ENCODE results near the gene SPSB3. TPM values are rescaled to one million over a fixed set of nuclear protein-coding genes. Genes with fewer than 3 reads are reported as not detected.
A peak's percentile ranks its signal among the peaks of the same experiment; 100 is the strongest.

SPSB3 gene
- total and polyA plus RNA-seq, 4 donors: 27.7 to 60.5 (median 37.8) TPM

- peak overlapping the region; percentile 78 to 82 for H3K9ac ChIP-seq (ENCODE audit: low read depth in 1 of 2, low read length in 2 of 2)
- DNase-seq (ENCODE audit: low spot score): peak; percentile 35
- no peaks in the 10 kb centered on the region for H3K27me3 ChIP-seq (ENCODE audit: control insufficient read depth in 4 of 4, insufficient read depth in 4 of 4, low read length in 3 of 4)
- no peaks in the 10 kb centered on the region for H3K9me3 ChIP-seq (ENCODE audit: control insufficient read depth in 4 of 4, low read length in 3 of 4)
- WGBS: 24% methylated on average over 11 of the region's 11 CpGs
- H3K27ac ChIP-seq (ENCODE audit: low read depth in 1 of 2, low read length in 2 of 2): peak overlapping the region; percentile 33 to 70
- peaks cover 10 to 77% (median 60%) of the 10 kb centered on the region in 4 donors for H3K4me1 ChIP-seq (ENCODE audit: control insufficient read depth in 4 of 4, insufficient read depth in 4 of 4, low read length in 3 of 4)
- H3K36me3 ChIP-seq (ENCODE audit: control insufficient read depth in 4 of 4, insufficient read depth in 3 of 4, low read depth in 1 of 4, low read length in 3 of 4): no peaks in the 10 kb centered on the region
- H3K4me3 ChIP-seq (ENCODE audit: low read depth in 1 of 3, low read length in 3 of 3): peak overlapping the region; percentile 77 to 91 (median 83)
- TF ChIP-seq JUND (IDR thresholded peaks at IDR 0.05) (peak in 1 of 2 donors; percentile 40), RXRA (IDR thresholded peaks at IDR 0.05) (peak; percentile 37 to 65), TAF1 (conservative IDR thresholded peaks at IDR 0.05) (peak; percentile 14), SP1 (IDR thresholded peaks at IDR 0.05) (peak; percentile 60), YY1 (IDR thresholded peaks at IDR 0.05) (no peak), NR2F2 (IDR thresholded peaks at IDR 0.05) (peak; percentile 84), FOXA2 (IDR thresholded peaks at IDR 0.05) (peak; percentile 77), HNF4A (conservative IDR thresholded peaks at IDR 0.05) (peak; percentile 66 to 84), HNF4G (IDR thresholded peaks at IDR 0.05) (peak; percentile 56), CTCF (IDR thresholded peaks at IDR 0.05; ENCODE audit: low read depth, low read length, missing input control) (no peak), RAD21 (IDR thresholded peaks at IDR 0.05) (no peak)
- TF ChIP-seq, protein P1, sequence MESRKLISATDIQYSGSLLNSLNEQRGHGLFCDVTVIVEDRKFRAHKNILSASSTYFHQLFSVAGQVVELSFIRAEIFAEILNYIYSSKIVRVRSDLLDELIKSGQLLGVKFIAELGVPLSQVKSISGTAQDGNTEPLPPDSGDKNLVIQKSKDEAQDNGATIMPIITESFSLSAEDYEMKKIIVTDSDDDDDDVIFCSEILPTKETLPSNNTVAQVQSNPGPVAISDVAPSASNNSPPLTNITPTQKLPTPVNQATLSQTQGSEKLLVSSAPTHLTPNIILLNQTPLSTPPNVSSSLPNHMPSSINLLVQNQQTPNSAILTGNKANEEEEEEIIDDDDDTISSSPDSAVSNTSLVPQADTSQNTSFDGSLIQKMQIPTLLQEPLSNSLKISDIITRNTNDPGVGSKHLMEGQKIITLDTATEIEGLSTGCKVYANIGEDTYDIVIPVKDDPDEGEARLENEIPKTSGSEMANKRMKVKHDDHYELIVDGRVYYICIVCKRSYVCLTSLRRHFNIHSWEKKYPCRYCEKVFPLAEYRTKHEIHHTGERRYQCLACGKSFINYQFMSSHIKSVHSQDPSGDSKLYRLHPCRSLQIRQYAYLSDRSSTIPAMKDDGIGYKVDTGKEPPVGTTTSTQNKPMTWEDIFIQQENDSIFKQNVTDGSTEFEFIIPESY (IDR thresholded peaks at IDR 0.05): no peak
Observed at GRCh38 chr16:1828645-1829410, 46.5 kb upstream of the SPSB3 start.

GRCh38 chr16:1826691-1827573 is 44.6 kb upstream of the SPSB3 start, which contains the start of the genes FAHD1 and HAGH:
Gene FAHD1 (plus strand): TSS chr16:1827206. CDS start chr16:1827239, 33 bp downstream.
Gene HAGH (minus strand): TSS chr16:1826825. CDS start chr16:1826787, 38 bp downstream.
- H3K4me1 ChIP-seq (ENCODE audit: control insufficient read depth in 4 of 4, insufficient read depth in 4 of 4, low read length in 3 of 4): peaks cover 18 to 82% (median 65%) of the 10 kb centered on the region in 4 donors
- TF ChIP-seq, protein P2, sequence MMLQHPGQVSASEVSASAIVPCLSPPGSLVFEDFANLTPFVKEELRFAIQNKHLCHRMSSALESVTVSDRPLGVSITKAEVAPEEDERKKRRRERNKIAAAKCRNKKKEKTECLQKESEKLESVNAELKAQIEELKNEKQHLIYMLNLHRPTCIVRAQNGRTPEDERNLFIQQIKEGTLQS (IDR thresholded peaks at IDR 0.05): no peak
- TF ChIP-seq JUND (IDR thresholded peaks at IDR 0.05) (no peak), GABPA (IDR thresholded peaks at IDR 0.05 in 1 of 2, conservative IDR thresholded peaks at IDR 0.05 in 1 of 2) (peak in 1 of 2 donors; percentile 38), RXRA (IDR thresholded peaks at IDR 0.05) (no peak), REST (IDR thresholded peaks at IDR 0.05) (peak; percentile 54), NR2F2 (IDR thresholded peaks at IDR 0.05) (no peak), YY1 (IDR thresholded peaks at IDR 0.05) (peak; percentile 98), MAX (IDR thresholded peaks at IDR 0.05) (peak; percentile 65), SP1 (IDR thresholded peaks at IDR 0.05) (peak; percentile 85)
- TF ChIP-seq, protein P1 (IDR thresholded peaks at IDR 0.05): peak; percentile 40
- H3K4me3 ChIP-seq (ENCODE audit: low read depth in 1 of 3, low read length in 3 of 3): peak within 1 kb of the TSS; percentile 77 to 91 (median 82)
- under 1% methylated on average over 104 of the region's 104 CpGs for WGBS
- H3K9ac ChIP-seq (ENCODE audit: low read depth in 1 of 2, low read length in 2 of 2): peak within 1 kb of the TSS; percentile 77 to 83
- H3K27me3 ChIP-seq (ENCODE audit: control insufficient read depth in 4 of 4, insufficient read depth in 4 of 4, low read length in 3 of 4): no peaks in the 10 kb centered on the region
- H3K36me3 ChIP-seq (ENCODE audit: control insufficient read depth in 4 of 4, insufficient read depth in 3 of 4, low read depth in 1 of 4, low read length in 3 of 4): peaks cover 4 to 8% (median 7%) of the 10 kb centered on the region in 4 donors
- peak within 1 kb of the TSS; percentile 83 to 94 for H3K27ac ChIP-seq (ENCODE audit: low read depth in 1 of 2, low read length in 2 of 2)
- H3K9me3 ChIP-seq (ENCODE audit: control insufficient read depth in 4 of 4, low read length in 3 of 4): no peaks in the 10 kb centered on the region
- peak; percentile 97 for DNase-seq (ENCODE audit: low spot score)

All from liver (tissue), 9 donors.